Measurements from ENCODE around the gene NUP42. TPM values are rescaled to one million over a fixed set of nuclear protein-coding genes. Genes with fewer than 3 reads are reported as not detected.
"Not testable (repeated sequence)": the region's sequence is repeated elsewhere in the genome, so short reads cannot be mapped to it uniquely, and the experiment has no call there.

NUP42 gene
- total RNA-seq, 4 donors from 2014 or later: 16.6 to 31.6 (median 23.6) TPM

GRCh38 chr7:23216021-23216420 lies 34.2 kb downstream of the NUP42 start:
- Histone ChIP-seq H3K36me3 (no peaks in the 10 kb centered on the region), H3K4me3 (no peak overlapping the region), H3K9me3 (no peaks in the 10 kb centered on the region), H3K27ac (replicated peaks in 1 of 4) (no peak overlapping the region), H3K27me3 (no peaks in the 10 kb centered on the region), H3K4me1 (no peaks in the 10 kb centered on the region)
- 63% methylated on average over 2 of the region's 2 CpGs for WGBS
- peak; percentile 92 for DNase-seq (ENCODE audit: extremely low spot score)
- TF ChIP-seq POLR2A (IDR thresholded peaks at IDR 0.05; ENCODE audit: low read depth): no peak
- no peak for TF ChIP-seq POLR2AphosphoS5 (IDR thresholded peaks at IDR 0.05)
- no peak for TF ChIP-seq EP300 (IDR thresholded peaks at IDR 0.05)
- TF ChIP-seq CTCF (IDR thresholded peaks at IDR 0.05): no peak
- intact Hi-C loops (cut with DNase I): no loop called here

- no peaks in the 10 kb centered on the region for H3K9me3 ChIP-seq
- no peaks in the 10 kb centered on the region for H3K27me3 ChIP-seq
- TF ChIP-seq POLR2AphosphoS5 (IDR thresholded peaks at IDR 0.05) (no peak), CTCF (IDR thresholded peaks at IDR 0.05) (no peak), POLR2A (IDR thresholded peaks at IDR 0.05; ENCODE audit: low read depth) (no peak), EP300 (IDR thresholded peaks at IDR 0.05) (no peak)
- no peak overlapping the region for H3K4me3 ChIP-seq
- peak; percentile 74 for DNase-seq (ENCODE audit: extremely low spot score)
- no peaks in the 10 kb centered on the region for H3K36me3 ChIP-seq
- intact Hi-C loops (cut with DNase I): no loop called here
- no peaks in the 10 kb centered on the region for H3K4me1 ChIP-seq
- H3K27ac ChIP-seq (replicated peaks in 1 of 4): no peak overlapping the region
- 66% methylated on average over 3 of the region's 3 CpGs for WGBS
Observed at GRCh38 chr7:23218196-23218595, 36.3 kb downstream of the NUP42 start.

GRCh38 chr7:23220690-23221305 lies 39.0 kb downstream of the NUP42 start:
- no peaks in the 10 kb centered on the region for H3K4me1 ChIP-seq
- peak; percentile 29 for DNase-seq (ENCODE audit: extremely low spot score)
- H3K36me3 ChIP-seq: no peaks in the 10 kb centered on the region
- H3K27ac ChIP-seq (replicated peaks in 1 of 4): no peak overlapping the region
- H3K27me3 ChIP-seq: no peaks in the 10 kb centered on the region
- intact Hi-C loops (cut with DNase I): no loop called here
- WGBS: 79% methylated on average over 4 of the region's 10 CpGs
- TF ChIP-seq CTCF (IDR thresholded peaks at IDR 0.05) (no peak), EP300 (IDR thresholded peaks at IDR 0.05) (no peak), POLR2AphosphoS5 (IDR thresholded peaks at IDR 0.05) (no peak), POLR2A (IDR thresholded peaks at IDR 0.05; ENCODE audit: low read depth) (no peak)
- H3K9me3 ChIP-seq: no peaks in the 10 kb centered on the region
- H3K4me3 ChIP-seq: no peak overlapping the region

- no peaks in the 10 kb centered on the region for H3K9me3 ChIP-seq
- no peak for DNase-seq (ENCODE audit: extremely low spot score)
- no peak for TF ChIP-seq POLR2A (IDR thresholded peaks at IDR 0.05; ENCODE audit: low read depth)
- 49% methylated on average over 5 of the region's 5 CpGs for WGBS
- no peaks in the 10 kb centered on the region for H3K27me3 ChIP-seq
- H3K4me1 ChIP-seq: no peaks in the 10 kb centered on the region
- no peak overlapping the region for H3K4me3 ChIP-seq
- H3K36me3 ChIP-seq: no peaks in the 10 kb centered on the region
- intact Hi-C loops (cut with DNase I): no loop called here
- H3K27ac ChIP-seq (replicated peaks in 1 of 4): no peak overlapping the region
Observed at GRCh38 chr7:23222439-23223030, 40.7 kb downstream of the NUP42 start.

- H3K4me3 ChIP-seq; H3K9me3 ChIP-seq; DNase-seq (ENCODE audit: extremely low spot score); H3K4me1 ChIP-seq; H3K27ac ChIP-seq (replicated peaks in 1 of 4); H3K36me3 ChIP-seq; H3K27me3 ChIP-seq; intact Hi-C loops (cut with DNase I): not testable (repeated sequence)
- WGBS: 77% methylated on average over 4 of the region's 4 CpGs
Observed at GRCh38 chr7:23224364-23224763, 42.5 kb downstream of the NUP42 start.

All from esophagus muscularis mucosa (tissue), 4 donors.